SU-DHL-6 (cell line): Measurements from ENCODE around the gene GPRIN3.

Experiments
- CTCF ChIP-seq: fragments of 200-600 bp; sonication (generic); IDR thresholded peaks from one replicate; pipeline ENCODE4 v1.5.1; 2017; ENCODE audit warnings: antibody characterized with exemption, mild to moderate bottlenecking, low read length, moderate library complexity; ENCODE audit not compliant: insufficient read depth, poor library complexity, severe bottlenecking
- EZH2phosphoT487 ChIP-seq: fragments of 200-600 bp; sonication (generic), shearing (Covaris generic); conservative IDR thresholded peaks from 2 replicates; pipeline ENCODE4 v1.6.1; 2018; ENCODE audit warnings: mild to moderate bottlenecking, antibody characterized with exemption, low read length, moderate library complexity, mixed read lengths

- TF ChIP-seq CTCF (no peak), EZH2phosphoT487 (no peak)
These were observed 54.3 kb downstream of the GPRIN3 start for GRCh38 chr4:89253311-89253710.
